SK-N-MC (cell line): Measurements from ENCODE around the gene JMJD7.

Experiments used
- EZH2 ChIP-seq: fragments of 200-600 bp; sonication (generic); IDR thresholded peaks from one replicate; pipeline ENCODE4 v1.6.1; 2017; ENCODE audit warnings: antibody characterized with exemption
- FOXP2 ChIP-seq: optimal IDR thresholded peaks from 2 replicates; pipeline ENCODE3; 2011; ENCODE audit warnings: mild to moderate bottlenecking, moderate library complexity; ENCODE audit not compliant: insufficient read depth; ENCODE audit errors: extremely low read length, control extremely low read depth
- POLR2AphosphoS5 ChIP-seq: IDR thresholded peaks from 2 replicates; pipeline ENCODE4 v1.6.1; 2012; ENCODE audit warnings: mild to moderate bottlenecking, low read depth, low read length, borderline replicate concordance

DNA sequence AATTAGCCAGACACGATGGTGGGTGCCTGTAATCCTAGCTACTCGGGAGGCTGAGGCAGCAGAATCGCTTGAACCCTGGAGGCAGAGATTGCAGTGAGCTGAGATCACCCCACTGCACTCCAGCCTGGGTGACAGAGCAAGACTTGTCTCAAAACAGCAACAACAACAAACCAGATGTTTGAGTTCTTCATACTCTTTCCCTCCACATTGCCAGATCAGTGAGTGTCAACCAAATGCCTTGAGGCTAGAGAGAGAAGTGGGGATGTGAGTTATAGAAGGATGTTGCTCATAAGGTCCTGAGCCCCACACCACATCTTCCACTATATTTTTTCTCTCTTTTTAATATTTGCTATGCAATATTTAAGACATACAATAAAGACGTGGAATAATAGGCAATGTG, 33.8 kb upstream of the JMJD7 start:
- no peak for TF ChIP-seq EZH2
- no peak for TF ChIP-seq POLR2AphosphoS5
- TF ChIP-seq FOXP2: no peak
